Hematopoietic multipotent progenitor cell (in vitro differentiated cells): ENCODE measurements around the gene SOCS6. TPM values are rescaled to one million over a fixed set of nuclear protein-coding genes. Genes with fewer than 3 reads are reported as not detected.
"Not testable (repeated sequence)": the region's sequence is repeated elsewhere in the genome, so short reads cannot be mapped to it uniquely, and the experiment has no call there.

Experiments used
- DNase-seq, 3 donors: peaks; one replicate each; pipeline ENCODE4 v3.0.0-alpha.2; 2011 to 2015; ENCODE audit warnings: low read depth in 2 of 3, low spot score in 2 of 3
- total RNA-seq: library from RNA; depleted of rRNA; stranded (reverse); fragments of >200 nt; gene quantifications from one replicate; pipeline ENCODE4 v1.2.3, GENCODE V29; 2012

SOCS6 gene
- total RNA-seq, 1 donor = 14.8 TPM

DNA sequence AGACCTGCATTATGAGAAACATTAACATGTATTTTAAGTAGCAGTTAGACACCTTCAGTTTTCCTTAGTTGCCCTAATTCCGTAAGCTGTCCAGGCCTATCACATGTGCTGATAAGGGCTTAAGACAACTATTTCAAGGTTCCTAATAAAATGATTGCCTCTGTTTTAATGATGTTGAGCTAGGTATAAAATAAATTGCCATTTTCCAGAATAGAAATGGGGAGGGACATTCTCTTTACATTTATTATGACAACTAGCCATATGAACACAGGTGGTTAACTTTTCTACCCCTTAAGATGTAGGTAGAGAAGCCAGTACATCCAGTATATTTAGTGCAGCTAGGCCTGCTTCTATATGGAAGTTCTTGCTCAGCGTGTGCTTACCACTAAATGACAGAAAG, 65.9 kb downstream of the SOCS6 start:
- no peak for DNase-seq

GRCh38 chr18:70355620-70356385, 67.0 kb downstream of the SOCS6 start:
- no peak for DNase-seq

DNA sequence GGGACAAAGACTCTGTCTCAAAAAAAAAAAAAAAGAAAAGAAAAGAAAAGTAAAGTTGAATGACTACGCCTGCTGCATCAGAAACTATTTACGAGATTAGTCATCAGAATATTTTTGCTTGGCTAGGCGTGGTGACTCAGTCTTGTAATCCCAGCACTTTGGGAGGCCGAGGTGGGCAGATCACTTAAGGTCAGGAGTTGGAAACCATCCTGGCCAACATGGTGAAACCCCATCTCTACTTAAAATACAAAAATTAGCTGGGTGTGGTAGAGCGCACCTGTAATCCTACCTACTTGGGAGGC, 69.2 kb downstream of the SOCS6 start:
- DNase-seq = not testable (repeated sequence)

- no peak for DNase-seq
These were observed 70.2 kb downstream of the SOCS6 start for GRCh38 chr18:70359071-70359470.

DNA sequence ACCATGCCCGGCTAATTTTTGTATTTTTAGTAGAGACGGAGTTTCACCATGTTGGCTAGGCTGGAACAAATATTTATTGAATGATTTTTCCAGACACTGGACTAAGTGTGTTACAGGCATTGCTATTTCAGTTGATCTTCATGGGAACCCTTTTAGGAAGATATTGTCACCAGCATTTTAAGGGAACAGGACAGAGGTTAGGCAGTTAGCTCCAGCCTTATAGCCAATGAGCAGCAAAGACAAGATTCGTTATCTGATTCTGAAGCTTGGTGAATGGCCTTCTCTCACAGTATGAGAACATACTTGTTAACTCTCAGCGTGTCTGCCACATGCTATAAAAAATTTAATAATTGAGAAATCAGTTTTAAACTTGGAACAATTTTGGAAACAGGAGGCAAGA, 73.4 kb downstream of the SOCS6 start:
- no peak for DNase-seq

- DNase-seq = no peak
These were observed 75.0 kb downstream of the SOCS6 start for GRCh38 chr18:70363861-70364260.

DNA sequence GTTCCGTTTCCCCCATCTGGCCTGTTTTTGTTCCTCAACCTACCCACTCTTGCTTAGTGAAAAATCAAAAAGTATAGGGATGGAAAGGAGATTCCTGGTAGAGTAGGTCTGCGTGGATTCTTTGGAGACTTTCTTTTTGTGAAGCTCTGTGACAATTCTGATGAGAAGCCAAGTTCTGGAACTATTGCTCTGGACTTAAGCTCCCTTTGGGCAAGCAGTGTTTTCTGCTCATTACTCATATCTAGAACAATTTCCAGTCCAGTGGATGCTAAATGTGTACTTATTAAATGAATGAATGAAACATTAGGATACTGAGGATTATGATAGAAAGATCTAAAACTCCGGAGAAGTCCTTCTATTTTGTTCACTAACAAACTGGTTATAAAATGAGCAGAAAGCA, 76.5 kb downstream of the SOCS6 start:
- no peak for DNase-seq

DNA sequence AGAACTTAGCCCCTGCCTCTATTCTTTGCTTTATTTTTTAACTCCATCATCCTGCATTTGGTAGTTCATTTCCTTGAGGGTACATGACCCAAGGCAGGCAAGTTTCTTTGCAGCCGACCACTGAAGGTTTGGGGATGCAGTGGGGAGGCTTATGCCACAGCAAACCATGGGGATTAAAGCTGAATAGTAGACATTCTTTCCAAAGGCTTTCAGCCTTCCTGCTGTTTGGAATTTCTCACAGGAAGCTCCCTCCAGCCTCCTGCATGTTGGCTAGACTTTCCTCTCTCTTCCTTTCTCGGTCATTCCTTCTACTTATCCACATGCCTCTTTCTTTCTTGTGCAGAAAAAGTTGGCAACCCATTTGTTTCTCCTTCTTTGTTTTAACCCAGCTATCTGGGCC, 77.3 kb downstream of the SOCS6 start:
- no peak for DNase-seq

DNA sequence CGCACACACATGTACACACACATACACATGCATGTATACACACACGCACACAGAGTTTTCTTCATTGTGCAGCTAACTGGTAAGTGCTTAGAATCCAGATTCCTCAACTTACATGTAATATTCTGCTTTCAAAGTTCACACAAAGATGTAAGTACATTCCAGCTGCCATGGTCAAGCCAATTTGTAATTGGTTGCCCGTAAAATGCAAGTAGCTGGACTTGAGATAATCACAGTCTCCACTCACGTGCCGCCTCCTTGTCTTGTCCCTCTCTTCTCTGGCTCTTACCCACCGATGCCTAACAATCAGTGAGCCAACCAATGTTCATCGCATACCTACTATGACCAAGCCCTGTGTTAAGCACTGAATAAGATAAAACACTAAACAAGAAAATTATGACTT, 77.8 kb downstream of the SOCS6 start:
- no peak for DNase-seq

GRCh38 chr18:70367344-70367743, 78.5 kb downstream of the SOCS6 start:
- not testable (repeated sequence) for DNase-seq

GRCh38 chr18:70368903-70369302, 80.1 kb downstream of the SOCS6 start:
- DNase-seq = no peak

DNA sequence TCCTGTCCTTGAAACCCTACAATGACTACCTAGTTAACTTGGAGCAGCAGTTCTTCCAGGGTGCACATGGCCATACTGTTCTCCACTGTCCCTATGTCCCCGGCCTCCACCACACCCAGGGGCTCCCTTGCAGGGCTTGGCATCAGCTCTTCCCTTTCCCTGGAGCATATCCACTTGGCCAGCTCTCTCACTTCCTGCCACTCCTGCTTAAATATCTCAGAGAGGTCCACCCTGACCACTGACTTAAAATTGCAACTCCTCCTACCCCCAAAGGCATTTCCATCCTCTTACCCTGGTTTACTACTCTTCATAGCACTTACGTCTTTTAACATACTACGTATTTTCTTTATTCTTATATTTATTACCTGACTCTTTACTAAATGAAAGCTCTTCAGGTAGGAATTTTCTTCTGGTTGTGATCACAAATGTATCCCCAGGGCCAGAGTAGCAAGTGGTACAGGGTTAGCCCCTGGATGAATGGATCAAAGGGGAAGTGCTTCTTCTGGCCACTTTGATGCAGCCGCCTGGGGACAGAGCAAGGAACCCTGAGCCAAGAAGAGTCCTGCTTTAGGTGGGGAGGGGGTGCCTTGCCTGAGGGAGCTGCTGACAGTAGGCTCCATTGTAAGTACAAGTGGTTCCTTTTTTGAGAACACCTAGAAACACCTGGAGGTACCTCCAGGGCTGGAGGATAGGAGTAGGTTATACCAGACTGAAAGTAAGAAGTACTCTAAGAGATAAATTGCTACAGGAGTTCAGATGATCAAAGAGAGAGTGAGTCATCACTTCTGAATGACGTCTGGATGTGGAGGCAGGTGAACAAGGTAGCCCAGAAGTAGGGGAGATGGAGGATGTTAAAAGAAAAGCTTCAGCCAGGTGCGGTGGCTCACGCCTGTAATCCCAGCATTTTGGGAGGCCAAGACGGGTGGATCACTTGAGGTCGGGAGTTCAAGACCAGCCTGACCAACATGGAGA, 82.2 kb downstream of the SOCS6 start:
- no peak for DNase-seq

DNA sequence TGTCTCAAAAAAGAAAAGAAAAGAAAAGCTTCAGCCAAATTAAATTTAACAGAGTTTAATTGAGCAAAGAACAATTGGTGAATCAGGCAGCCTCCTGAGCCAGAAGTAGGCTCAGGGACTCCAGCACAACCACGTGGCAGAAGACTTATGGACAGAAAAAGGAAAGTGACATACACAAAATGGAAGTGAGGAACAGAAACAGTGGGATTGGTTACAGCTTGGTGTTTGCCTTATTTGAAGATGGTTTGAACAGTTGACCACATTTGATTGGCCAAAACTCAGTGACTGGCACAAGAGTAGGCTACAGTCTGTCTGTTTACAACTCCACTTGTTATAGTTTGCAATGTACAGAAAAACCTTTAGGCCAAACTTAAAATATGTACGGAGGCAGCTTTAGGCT, 83.1 kb downstream of the SOCS6 start:
- DNase-seq = no peak

DNA sequence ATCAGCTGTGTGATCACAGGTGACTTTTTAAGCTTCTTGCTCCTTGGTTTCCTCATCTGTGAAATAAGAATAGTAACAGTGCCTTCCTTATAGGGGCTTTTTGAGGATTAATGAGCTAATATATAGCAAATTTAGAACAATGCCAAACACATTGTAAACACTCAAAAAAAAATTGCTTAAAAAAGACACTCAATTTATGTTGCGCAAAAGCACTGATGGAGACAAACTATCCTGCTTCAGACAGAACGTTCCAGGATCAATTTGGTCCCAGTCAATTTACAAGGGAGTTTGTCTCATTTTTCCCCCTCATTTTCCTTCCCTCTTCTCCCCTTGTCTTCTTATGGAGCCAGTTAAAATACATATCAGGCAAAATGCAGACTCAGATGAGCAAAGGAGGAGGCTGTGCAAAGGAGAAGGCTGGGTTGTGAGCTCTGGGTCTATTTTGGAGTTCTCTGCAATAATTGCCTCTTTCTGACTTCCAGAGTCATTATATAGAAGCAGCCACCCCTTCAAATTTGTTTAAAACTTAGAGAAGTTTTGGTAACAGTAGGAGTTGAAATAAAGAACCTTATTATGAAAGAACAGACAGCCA, 83.7 kb downstream of the SOCS6 start:
- no peak for DNase-seq

DNA sequence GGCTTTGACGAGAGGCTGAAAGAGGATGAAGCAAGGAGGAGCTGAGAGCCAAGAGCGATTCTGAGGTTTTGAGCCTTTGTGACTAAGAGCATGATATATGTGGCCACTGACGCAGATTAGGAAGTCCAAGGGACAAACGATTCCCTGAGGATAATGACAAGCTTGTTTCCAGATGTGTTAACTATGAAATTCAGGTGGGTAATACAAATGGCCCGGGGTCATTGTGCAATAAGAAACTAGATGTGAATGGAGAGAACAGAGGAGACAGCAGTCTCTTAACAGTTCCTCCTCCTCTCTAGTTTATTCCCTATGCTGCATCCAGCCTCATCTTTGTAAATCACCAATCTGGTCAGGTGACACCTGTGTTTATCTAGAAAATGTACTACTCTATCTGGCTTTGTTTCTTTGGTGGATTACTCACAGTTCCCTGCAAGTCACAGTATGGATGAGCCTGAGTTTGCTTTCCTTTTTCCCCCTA, 84.2 kb downstream of the SOCS6 start:
- DNase-seq = no peak

- DNase-seq = no peak
These were observed 85.3 kb downstream of the SOCS6 start for GRCh38 chr18:70374154-70374553.

- no peak for DNase-seq
These were observed 87.5 kb downstream of the SOCS6 start for GRCh38 chr18:70376137-70376913.

GRCh38 chr18:70376914-70377258, 88.0 kb downstream of the SOCS6 start:
- DNase-seq = no peak

DNA sequence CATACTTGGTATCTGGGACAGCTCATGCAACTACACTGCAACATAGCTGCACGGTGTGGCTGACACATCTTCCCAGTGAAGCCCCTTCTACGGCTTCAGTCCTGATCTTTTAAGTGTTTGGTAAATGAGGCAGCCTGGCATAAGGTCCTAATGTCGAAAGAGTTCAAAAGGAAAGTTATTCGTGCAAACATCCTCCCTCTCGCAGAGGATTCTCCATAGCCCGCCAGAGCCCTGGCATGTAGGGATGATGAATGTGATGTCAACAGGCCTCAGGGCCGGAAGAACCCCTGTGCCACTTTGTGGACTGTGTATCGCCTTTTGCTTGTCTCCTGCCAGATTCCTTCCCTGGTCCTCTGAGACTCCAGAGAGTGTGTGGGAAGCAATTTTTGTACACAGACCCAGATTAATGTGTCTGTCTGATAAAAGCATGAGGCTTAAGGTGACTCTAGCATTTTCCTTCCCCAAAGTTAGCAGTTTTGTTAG, 88.5 kb downstream of the SOCS6 start:
- no peak for DNase-seq

DNA sequence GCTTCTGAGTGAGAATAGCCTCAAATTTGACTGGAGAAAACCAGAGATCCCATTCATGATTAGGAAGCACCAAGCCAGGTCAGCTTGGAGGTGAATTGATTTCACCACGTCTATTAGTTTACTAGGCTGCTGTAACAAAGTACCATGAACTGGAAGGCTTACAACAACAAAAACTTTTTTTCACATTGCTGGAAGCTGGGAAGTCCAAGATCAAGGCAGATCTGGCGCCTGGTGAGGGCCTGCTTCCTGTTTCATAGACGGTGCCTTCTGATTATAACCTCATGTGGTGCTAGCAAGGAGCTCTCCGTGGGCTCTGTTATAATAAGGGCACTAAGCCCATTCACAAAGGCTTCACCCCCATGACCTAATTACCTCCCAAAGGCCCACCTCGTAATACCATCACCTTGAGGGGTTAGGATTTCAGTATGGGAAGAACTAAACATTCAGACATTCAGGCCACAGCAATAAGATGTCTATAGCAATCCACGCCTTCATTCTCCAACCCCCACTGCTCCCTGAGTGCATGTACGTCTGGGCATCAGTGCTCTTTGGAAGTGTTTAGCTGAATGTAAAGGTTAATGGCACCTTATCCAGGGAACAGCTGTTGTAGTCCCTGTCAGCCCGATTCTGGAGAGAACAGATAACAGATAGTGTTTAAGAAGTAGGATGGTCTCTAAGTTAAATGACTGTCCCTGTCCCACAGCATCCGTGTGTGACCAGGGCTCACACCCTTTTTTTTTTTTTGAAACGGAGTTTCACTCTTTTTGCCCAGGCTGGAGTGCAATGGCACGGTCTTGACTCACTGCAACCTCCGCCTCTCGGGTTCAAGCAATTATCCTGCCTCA, 89.2 kb downstream of the SOCS6 start:
- no peak for DNase-seq
